HCT116 (cell line): Measurements from ENCODE around the gene CD300LB.

Experiments used
- CTCF ChIP-seq, 3 experiments: fragments of 200-600 bp in 1 of 3; sonication (generic) in 1 of 3; IDR thresholded peaks in 2 of 3; conservative IDR thresholded peaks in 1 of 3; 2 replicates each; pipeline ENCODE4 v1.5.1; 2012 to 2017; ENCODE audit warnings: low read depth in 2 of 3, low read length in 2 of 3, antibody characterized with exemption in 1 of 3, borderline replicate concordance in 1 of 3, control low read depth in 1 of 3, mild to moderate bottlenecking in 1 of 3, mixed read lengths in 1 of 3, mixed run types in 1 of 3, moderate library complexity in 1 of 3; ENCODE audit not compliant: insufficient read depth in 1 of 3
- EGR1 ChIP-seq: IDR thresholded peaks from 2 replicates; pipeline ENCODE4 v1.6.1; 2012; ENCODE audit warnings: low read depth
- EZH2 ChIP-seq: fragments of 200-600 bp; sonication (generic); IDR thresholded peaks from 2 replicates; pipeline ENCODE4 v1.6.1; 2017; ENCODE audit warnings: antibody characterized with exemption, mixed run types
- EZH2phosphoT487 ChIP-seq: fragments of 200-600 bp; IDR thresholded peaks from 2 replicates; pipeline ENCODE4 v1.6.1; 2018; ENCODE audit warnings: antibody characterized with exemption, borderline replicate concordance
- JUND ChIP-seq: IDR thresholded peaks from 2 replicates; pipeline ENCODE4 v1.6.1; 2012
- POLR2A ChIP-seq: IDR thresholded peaks from 2 replicates; pipeline ENCODE4 v1.7.0; 2011; ENCODE audit warnings: borderline replicate concordance; ENCODE audit not compliant: insufficient read depth, insufficient read length; ENCODE audit errors: extremely low read depth
- POLR2AphosphoS5 ChIP-seq: IDR thresholded peaks from 2 replicates; pipeline ENCODE4 v1.6.1; 2011; ENCODE audit warnings: mild to moderate bottlenecking, low read depth, low read length, moderate library complexity
- SIN3A ChIP-seq: IDR thresholded peaks from 2 replicates; pipeline ENCODE4 v1.6.1; 2012; ENCODE audit warnings: low read depth
- SP1 ChIP-seq: IDR thresholded peaks from 2 replicates; pipeline ENCODE4 v1.6.1; 2012; ENCODE audit warnings: low read depth
- SRF ChIP-seq: IDR thresholded peaks from 2 replicates; pipeline ENCODE4 v1.6.1; 2012; ENCODE audit warnings: low read depth
- TCF7L2 ChIP-seq: IDR thresholded peaks from 2 replicates; pipeline ENCODE4 v1.7.0; 2011; ENCODE audit warnings: borderline replicate concordance, inconsistent platforms; ENCODE audit not compliant: insufficient read depth, insufficient read length; ENCODE audit errors: extremely low read depth
- YY1 ChIP-seq: IDR thresholded peaks from 2 replicates; pipeline ENCODE4 v1.6.1; 2011; ENCODE audit warnings: low read length, low read depth, moderate library complexity, mild to moderate bottlenecking; ENCODE audit not compliant: insufficient replicate concordance; ENCODE audit errors: extremely low read depth
- ZNF274 ChIP-seq: fragments of 200-500 bp; sonication (Bioruptor generic); IDR thresholded peaks from 2 replicates; pipeline ENCODE4 v1.6.1; 2014; ENCODE audit warnings: mild to moderate bottlenecking, low read depth, low read length, inconsistent platforms
- TF ChIP-seq, protein P1 (sequence below): IDR thresholded peaks from 2 replicates; pipeline ENCODE4 v1.6.1; 2012

- TF ChIP-seq CTCF (IDR thresholded peaks at IDR 0.05 in 2 of 3, conservative IDR thresholded peaks at IDR 0.05 in 1 of 3; ENCODE audit: borderline replicate concordance in 1 of 3, insufficient read depth in 1 of 3, low read depth in 2 of 3, low read length in 2 of 3) (no peak), POLR2A (no peak), TCF7L2 (no peak), JUND (no peak), EZH2 (no peak), YY1 (no peak), EGR1 (no peak), ZNF274 (no peak), EZH2phosphoT487 (no peak), POLR2AphosphoS5 (no peak), SRF (no peak), SIN3A (no peak), SP1 (no peak)
- TF ChIP-seq, protein P1, sequence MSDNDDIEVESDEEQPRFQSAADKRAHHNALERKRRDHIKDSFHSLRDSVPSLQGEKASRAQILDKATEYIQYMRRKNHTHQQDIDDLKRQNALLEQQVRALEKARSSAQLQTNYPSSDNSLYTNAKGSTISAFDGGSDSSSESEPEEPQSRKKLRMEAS: no peak
Observed at GRCh38 chr17:74522381-74523105, 8.7 kb downstream of the CD300LB start.
